SW480 (cell line): ENCODE measurements around the gene SLC25A10.

ENCODE experiments used
- DNase-seq: peaks from one replicate; pipeline ENCODE4 v3.0.0-alpha.2; 2016; ENCODE audit warnings: low spot score

Gene SLC25A10, protein sequence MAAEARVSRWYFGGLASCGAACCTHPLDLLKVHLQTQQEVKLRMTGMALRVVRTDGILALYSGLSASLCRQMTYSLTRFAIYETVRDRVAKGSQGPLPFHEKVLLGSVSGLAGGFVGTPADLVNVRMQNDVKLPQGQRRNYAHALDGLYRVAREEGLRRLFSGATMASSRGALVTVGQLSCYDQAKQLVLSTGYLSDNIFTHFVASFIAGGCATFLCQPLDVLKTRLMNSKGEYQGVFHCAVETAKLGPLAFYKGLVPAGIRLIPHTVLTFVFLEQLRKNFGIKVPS

DNA sequence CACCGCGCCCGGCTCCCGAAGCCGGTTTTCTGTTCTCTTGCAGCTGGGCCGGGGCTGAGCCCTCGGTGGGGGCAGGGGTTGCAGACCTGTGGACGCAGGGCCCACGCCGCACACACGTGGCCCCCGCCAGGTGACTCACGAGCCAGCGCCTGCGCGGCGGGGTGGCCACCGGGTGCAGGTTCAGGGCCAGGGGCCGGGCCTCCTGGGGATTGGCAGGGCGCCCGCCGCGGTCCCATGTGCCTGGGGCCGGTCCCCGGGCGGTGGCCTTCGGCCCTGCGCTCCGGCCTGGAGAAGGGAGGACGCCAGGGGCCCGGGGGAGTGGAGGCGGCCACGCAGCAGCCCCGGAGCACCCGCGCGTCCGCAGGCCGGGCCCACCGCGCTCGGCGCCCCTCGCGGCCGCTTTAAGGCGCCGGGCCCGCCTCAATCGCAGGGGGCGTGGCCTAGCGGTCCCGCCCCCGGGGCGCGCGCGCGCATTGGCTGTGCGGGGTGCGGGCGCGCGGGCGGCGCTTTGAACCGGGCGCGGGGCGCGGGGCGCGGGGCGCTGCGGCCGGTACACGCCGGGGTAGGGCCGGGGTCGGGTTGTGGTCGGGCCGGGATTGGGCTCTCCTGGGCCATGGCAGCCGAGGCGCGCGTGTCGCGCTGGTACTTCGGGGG lies at the start of gene SLC25A10:
TSS of gene SLC25A10 (plus strand) at position 471 of the 654 bp plus-strand sequence. CDS start at position 614, 143 bp downstream.
- DNase-seq: peak; percentile 90

GRCh38 chr17:81664051-81664470 lies 48.0 kb upstream of the SLC25A10 start:
- no peak for DNase-seq

DNA sequence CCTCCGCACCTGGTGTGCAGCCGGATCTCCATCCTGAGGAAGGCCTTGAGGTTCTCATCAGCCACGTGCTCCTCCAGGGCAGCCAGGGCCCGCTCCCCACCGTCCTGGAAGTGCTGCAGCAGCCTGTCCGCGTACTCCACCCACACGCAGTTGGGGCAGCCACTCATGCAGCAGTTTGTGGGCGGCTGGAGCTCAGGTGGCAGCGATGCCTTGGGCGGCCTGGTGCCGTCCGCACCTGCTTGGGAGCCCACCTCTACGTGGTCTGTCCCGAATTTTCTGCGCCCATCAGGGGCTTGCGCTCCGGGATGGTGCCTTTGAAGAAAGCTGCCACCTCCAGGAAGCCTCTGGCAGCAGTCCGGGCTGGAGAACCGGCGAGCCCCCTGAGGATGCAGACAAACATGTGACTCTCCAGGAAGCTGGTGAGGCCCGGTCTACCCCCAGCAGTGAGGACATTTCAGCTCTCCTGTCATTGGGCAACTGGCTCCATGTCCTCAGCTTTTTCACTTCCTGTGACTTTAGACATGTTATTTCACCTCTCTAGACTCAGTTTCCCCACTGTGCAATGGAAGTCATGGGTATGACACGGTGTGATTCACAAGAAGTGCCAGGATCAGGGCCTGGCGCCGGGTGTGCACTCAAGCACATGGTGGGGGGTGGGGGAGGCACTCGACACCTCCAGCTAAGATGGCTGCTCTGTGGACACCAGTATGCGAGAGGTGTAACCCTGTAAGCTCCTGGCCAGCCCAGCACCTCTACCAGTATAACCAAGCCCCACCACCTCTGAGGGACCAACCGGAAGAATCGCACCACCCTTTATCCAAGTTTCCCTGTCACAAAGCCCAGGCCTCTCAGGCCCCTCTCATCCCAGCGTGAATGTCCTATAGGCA lies 46.6 kb upstream of the SLC25A10 start:
- DNase-seq: peak; percentile 59

GRCh38 chr17:81666092-81666341 lies 46.1 kb upstream of the SLC25A10 start:
- DNase-seq: peak; percentile 41

DNA sequence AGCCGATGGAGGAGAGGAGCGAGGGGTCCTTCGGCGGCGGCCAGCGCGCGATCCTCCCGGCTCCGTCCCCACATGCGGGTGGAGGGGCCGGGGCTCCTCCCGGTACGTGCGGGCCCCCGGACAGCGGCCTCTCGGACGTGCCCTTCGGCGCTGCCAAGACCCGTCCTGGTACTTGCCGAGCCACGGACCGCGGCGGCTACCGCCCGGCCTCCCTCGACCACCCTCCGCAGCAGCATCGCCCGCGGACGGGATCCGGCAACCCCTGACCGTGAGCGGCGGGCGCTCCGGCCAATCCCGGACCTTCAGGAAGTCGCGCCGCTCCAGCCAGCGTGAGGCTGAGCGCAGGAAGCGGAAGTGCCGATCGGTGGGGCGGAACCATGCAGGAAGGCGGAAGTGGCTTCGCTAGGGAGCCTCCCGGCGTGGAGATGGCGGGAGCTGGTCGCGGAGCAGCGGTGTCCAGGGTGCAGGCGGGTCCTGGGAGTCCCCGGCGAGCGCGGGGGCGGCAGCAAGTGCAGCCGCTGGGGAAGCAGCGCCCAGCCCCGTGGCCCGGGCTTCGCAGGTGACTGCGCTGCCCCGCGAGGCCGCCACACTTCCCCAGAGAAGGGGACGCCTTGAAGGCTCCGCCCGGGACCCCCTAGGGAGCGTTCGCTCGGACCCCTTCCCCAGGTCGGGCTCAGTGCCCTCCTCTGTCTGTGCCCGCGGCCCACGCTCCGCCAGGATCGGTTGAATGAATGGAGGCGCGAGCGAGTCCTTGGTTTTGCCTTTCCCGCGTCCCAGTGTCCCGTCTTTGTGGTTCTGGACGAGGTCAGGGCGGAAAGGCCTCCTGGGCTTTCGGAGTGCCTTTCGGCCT lies 45.5 kb upstream of the SLC25A10 start, which contains the start of the genes CCDC137 and OXLD1:
TSS of gene CCDC137 (plus strand) at position 396 of the 850 bp plus-strand sequence. CDS start at position 426, 30 bp downstream.
TSS of gene OXLD1 (minus strand) at position 264 of the 850 bp plus-strand sequence. CDS start at position 236, 28 bp downstream.
- peak; percentile 94 for DNase-seq

- DNase-seq: no peak
These were observed 44.3 kb upstream of the SLC25A10 start for GRCh38 chr17:81667754-81668153.

DNA sequence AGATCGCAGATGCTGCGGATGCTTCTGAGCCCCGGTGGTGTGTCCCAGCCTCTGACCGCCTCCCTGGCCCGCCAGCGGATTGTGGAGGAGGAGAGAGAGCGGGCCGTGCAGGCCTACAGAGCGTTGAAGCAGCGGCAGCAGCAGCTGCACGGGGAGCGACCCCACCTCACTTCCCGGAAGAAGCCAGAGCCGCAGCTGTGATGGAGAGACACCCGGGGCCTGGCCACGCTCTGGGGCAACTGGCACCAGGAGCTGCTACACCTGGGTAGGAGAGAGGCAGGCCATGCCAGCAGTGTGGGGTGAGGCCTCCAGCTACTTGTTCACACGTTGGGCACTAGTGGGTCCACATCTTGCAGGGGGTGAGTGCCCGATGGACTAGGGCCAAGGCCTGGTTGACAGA lies 39.6 kb upstream of the SLC25A10 start:
- no peak for DNase-seq

GRCh38 chr17:81672954-81673353 lies 39.1 kb upstream of the SLC25A10 start:
- no peak for DNase-seq

GRCh38 chr17:81673561-81674258 lies 38.4 kb upstream of the SLC25A10 start:
- DNase-seq: no peak

GRCh38 chr17:81675515-81676221 lies 36.4 kb upstream of the SLC25A10 start:
- DNase-seq: peak; percentile 16

- DNase-seq: no peak
These were observed 35.2 kb upstream of the SLC25A10 start for GRCh38 chr17:81676906-81677305.

DNA sequence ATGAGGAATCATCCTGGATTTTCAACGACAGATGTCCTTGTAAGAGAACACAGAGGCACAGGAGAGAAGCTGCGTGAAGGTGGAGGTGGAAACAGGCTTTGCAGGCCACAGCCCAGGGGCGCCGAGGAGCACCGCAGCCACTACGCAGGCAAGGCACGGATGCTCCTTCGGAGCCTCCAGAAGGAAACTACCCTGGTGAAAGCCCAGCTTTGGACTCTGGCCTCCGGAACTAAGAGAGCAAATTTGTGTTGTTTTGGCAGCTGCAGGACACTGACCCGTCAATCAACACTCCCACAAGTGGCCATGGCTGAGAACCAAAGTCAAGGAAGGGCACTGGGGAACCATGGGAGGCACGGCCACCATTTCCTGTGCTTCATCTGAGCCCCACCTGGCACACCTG lies 31.9 kb upstream of the SLC25A10 start:
- no peak for DNase-seq

DNA sequence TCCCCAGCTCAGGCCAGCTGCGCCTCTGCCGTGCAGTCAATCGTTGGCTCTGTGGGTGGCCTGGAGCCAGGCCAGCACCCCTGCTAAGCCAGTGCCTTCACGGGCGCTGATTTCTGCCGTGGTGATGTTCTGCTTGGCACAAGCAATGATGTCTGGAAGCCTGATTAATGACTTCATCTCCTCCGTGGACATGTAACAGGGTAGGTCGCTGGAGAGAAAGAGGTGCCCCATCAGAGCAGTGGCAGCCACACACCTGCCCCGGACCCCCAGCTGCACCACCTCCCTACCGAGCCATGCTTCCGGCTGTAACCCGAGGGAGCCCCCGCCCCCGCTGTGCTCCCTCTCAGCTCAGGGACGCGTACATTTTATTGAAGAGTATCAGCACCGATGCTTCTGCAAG lies 30.4 kb upstream of the SLC25A10 start:
- no peak for DNase-seq

GRCh38 chr17:81682565-81683207 lies 29.4 kb upstream of the SLC25A10 start:
- no peak for DNase-seq

DNA sequence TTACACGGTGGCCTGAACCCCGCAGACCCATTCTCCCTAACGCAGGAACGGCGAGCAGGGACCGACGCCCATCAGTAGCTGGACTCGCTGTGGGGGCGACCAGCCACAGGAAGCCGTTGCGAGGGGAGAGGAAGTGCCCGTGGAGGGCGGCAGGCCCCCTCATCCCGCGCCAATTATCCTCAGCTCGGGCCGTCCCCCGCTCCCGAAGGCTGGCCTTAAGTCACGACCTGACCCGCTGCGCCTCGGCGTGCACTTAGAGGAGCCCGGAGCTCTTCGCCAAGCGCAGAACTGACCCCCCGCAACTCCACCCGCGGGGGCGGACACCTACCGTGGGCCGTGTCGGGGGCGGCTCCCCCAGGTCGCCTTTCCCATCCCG lies 28.9 kb upstream of the SLC25A10 start:
- DNase-seq: no peak

GRCh38 chr17:81683584-81684441 lies 28.3 kb upstream of the SLC25A10 start, which contains the start of the genes ARL16 and HGS:
Gene ARL16 (minus strand): TSS chr17:81683797. CDS start chr17:81683753, 44 bp downstream.
Gene HGS (plus strand): TSS chr17:81684011. CDS start chr17:81684067, 56 bp downstream.
- DNase-seq: peak; percentile 97

DNA sequence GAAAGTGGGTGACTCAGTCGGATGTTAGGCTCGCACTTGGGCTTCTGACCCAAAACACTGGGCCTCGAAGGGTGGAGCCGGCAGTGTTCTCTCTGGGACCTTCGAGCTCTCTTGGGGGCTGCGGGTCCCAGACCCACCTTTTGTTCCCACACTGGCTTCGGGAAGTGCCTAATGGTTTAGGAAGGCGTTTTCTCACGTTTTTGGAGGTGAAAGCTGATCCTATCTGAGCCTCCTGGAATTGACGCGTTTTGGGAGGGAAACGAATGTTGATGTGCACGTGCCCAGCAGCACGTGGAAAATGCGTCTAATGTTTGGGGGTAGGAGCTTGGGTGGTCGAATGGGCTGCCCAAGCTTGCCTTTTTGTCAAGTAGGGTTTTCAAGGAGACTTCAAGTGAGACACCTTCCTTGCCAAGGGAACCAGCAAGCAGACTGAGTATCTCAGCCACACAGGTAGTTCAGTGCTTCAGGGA lies 27.6 kb upstream of the SLC25A10 start:
- no peak for DNase-seq

DNA sequence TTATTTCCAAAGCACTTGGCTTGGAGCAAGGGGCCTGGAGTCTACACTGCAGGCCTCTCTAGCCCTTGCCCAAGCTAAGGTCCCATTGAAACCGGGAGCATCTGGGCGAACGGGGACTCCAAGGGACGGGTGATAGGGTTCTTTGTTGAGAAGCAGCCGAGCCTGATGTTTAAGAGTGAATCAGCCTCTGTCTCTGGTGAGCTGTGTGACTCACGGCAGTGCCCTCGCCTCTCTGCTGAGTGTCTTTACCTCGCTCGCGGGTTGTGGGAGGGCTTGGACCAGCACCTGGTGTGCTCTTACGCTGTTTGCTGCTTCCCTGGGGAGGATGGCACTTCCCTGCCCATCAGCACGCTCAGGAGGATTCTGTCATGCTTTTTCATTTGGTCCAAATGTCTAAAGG lies 27.0 kb upstream of the SLC25A10 start:
- DNase-seq: peak; percentile 46

DNA sequence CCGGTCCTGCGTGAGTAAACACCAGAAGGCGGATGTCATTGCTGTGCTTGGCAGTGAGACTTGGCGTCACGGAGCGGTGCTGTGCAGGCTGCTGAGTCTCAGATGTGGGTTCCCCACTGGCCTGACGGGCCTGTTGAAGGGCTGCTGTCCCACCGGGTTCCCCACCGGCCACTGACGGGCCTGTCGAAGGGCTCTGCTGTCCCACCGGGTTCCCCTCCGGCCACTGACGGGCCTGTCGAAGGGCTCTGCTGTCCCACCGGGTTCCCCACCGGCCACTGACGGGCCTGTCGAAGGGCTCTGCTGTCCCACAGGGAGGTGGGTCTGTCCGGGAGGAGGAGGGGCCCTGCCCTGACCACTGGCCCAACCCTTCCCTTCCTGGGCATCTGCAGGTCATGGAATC lies 25.5 kb upstream of the SLC25A10 start:
- DNase-seq: no peak
